SU-DHL-6 (cell line): ENCODE results near the gene NAPSA.

ENCODE experiments used
- EZH2phosphoT487 ChIP-seq: fragments of 200-600 bp; sonication (generic), shearing (Covaris generic); conservative IDR thresholded peaks from 2 replicates; pipeline ENCODE4 v1.6.1; 2018; ENCODE audit warnings: mild to moderate bottlenecking, antibody characterized with exemption, low read length, moderate library complexity, mixed read lengths
- TF ChIP-seq, protein P1 (sequence below): fragments of 200-600 bp; sonication (generic); IDR thresholded peaks from one replicate; pipeline ENCODE4 v1.5.1; 2017; ENCODE audit warnings: antibody characterized with exemption, mild to moderate bottlenecking, low read length, moderate library complexity; ENCODE audit not compliant: insufficient read depth, poor library complexity, severe bottlenecking

DNA sequence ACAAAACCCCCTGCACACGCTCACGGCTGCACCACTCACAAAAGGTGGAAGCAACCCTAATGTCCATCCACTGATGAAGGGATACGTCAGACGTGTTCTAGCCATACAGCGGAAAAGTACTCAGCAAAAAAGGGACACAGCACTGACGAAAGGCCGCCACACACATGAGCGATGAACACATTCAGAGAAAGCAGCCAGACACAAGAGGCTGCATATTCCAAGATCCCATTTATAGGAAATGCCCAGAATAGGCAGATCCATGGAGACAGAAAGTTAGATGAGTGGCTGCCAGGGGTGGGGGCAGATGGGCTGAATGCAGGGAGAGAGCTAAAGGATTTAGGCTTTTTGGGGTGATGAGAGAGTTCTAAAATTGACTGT, 22.4 kb upstream of the NAPSA start:
- TF ChIP-seq, protein P1, sequence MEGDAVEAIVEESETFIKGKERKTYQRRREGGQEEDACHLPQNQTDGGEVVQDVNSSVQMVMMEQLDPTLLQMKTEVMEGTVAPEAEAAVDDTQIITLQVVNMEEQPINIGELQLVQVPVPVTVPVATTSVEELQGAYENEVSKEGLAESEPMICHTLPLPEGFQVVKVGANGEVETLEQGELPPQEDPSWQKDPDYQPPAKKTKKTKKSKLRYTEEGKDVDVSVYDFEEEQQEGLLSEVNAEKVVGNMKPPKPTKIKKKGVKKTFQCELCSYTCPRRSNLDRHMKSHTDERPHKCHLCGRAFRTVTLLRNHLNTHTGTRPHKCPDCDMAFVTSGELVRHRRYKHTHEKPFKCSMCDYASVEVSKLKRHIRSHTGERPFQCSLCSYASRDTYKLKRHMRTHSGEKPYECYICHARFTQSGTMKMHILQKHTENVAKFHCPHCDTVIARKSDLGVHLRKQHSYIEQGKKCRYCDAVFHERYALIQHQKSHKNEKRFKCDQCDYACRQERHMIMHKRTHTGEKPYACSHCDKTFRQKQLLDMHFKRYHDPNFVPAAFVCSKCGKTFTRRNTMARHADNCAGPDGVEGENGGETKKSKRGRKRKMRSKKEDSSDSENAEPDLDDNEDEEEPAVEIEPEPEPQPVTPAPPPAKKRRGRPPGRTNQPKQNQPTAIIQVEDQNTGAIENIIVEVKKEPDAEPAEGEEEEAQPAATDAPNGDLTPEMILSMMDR, result no peak
- no peak for TF ChIP-seq EZH2phosphoT487
